PC-3 (cell line): Measurements from ENCODE around the gene GNAT3.

Experiments used
- EZH2phosphoT487 ChIP-seq: fragments of 300-600 bp; sonication (generic); IDR thresholded peaks from 2 replicates; pipeline ENCODE4 v1.6.1; 2018; ENCODE audit warnings: mild to moderate bottlenecking, antibody characterized with exemption, low read length, borderline replicate concordance
- TF ChIP-seq, protein P1 (sequence below): fragments of 300-600 bp; sonication (generic); conservative IDR thresholded peaks from 2 replicates; pipeline ENCODE4 v1.5.1; 2017; ENCODE audit warnings: antibody characterized with exemption, low read depth, mild to moderate bottlenecking, low read length

DNA sequence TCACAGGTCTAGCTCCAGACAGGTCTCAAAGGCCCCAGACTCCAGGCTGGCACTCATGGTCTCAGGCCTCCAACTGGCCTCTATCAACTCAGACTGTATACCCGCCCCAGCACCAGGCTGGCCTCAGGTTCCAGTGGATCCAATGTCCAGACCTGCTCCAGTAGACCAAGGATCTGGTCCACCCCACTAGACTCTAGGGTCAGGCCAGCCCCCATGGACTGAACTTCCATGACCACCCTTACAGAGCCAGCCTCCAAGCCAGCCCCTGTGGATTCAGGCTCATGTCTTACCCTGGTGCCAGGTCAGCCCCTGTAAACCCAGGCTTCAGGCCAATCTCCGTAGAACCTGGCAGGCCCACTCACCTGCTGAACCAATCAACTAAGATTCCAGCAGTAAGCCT is 16.8 kb upstream of the GNAT3 start:
- TF ChIP-seq, protein P1, sequence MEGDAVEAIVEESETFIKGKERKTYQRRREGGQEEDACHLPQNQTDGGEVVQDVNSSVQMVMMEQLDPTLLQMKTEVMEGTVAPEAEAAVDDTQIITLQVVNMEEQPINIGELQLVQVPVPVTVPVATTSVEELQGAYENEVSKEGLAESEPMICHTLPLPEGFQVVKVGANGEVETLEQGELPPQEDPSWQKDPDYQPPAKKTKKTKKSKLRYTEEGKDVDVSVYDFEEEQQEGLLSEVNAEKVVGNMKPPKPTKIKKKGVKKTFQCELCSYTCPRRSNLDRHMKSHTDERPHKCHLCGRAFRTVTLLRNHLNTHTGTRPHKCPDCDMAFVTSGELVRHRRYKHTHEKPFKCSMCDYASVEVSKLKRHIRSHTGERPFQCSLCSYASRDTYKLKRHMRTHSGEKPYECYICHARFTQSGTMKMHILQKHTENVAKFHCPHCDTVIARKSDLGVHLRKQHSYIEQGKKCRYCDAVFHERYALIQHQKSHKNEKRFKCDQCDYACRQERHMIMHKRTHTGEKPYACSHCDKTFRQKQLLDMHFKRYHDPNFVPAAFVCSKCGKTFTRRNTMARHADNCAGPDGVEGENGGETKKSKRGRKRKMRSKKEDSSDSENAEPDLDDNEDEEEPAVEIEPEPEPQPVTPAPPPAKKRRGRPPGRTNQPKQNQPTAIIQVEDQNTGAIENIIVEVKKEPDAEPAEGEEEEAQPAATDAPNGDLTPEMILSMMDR: no peak
- no peak for TF ChIP-seq EZH2phosphoT487
